Ovary (tissue), 3 donors: ENCODE measurements around the gene RBBP4.

Experiments used
- EP300 ChIP-seq: sonication (generic); formaldehyde crosslinking; IDR thresholded peaks from one replicate; pipeline ENCODE4 v1.6.1; 2017; ENCODE audit warnings: antibody characterized with exemption
- TF ChIP-seq, protein P1 (sequence below), 3 donors: fragments of 450-650 bp in 2 of 3; fragments of 200-600 bp in 1 of 3; IDR thresholded peaks; one replicate each; pipeline versions ENCODE4 v1.5.1 to v1.8.0; 2016 to 2022; ENCODE audit warnings: antibody characterized with exemption in 3 of 3, mild to moderate bottlenecking in 1 of 3
- donor health status: DM: no; HTN: no; CAD: no.

DNA sequence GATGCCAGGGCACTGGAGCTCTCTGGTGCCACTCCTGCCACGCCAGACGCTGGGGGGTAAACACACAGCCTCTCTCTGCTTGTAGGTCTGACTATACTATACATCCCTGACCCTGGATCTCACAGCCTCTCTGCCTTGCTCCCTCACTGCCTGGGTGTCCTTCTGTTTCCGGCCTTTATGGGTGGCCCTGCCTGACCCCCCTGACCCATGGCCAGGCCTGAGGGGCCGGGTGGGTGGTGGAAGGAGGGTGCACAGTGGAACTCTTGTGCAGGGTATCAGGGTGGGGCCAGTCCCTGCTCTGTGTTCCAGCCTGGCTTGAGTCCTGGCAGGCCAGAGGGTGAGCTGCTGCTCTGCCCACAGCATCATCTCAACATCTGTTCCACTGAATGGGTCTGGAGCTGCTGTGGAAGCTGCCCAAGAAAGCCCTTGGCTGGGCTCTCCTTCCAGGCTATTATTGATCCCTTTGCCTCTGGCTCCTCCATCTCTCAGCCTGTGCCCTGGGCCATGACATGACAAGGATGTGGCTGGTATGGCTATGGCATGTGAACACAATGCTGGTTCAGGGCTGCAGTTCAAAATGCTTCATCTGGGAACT is 68.8 kb downstream of the RBBP4 start:
- TF ChIP-seq, protein P1, sequence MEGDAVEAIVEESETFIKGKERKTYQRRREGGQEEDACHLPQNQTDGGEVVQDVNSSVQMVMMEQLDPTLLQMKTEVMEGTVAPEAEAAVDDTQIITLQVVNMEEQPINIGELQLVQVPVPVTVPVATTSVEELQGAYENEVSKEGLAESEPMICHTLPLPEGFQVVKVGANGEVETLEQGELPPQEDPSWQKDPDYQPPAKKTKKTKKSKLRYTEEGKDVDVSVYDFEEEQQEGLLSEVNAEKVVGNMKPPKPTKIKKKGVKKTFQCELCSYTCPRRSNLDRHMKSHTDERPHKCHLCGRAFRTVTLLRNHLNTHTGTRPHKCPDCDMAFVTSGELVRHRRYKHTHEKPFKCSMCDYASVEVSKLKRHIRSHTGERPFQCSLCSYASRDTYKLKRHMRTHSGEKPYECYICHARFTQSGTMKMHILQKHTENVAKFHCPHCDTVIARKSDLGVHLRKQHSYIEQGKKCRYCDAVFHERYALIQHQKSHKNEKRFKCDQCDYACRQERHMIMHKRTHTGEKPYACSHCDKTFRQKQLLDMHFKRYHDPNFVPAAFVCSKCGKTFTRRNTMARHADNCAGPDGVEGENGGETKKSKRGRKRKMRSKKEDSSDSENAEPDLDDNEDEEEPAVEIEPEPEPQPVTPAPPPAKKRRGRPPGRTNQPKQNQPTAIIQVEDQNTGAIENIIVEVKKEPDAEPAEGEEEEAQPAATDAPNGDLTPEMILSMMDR (IDR thresholded peaks at IDR 0.05), result no peak
- no peak for TF ChIP-seq EP300
